GM12878 (cell line): ENCODE measurements around the gene PPP1R14B.

ENCODE experiments used
- CEBPB ChIP-seq, 2 experiments: fragments of 150-350 bp in 1 of 2; IDR thresholded peaks; 2 replicates each; pipeline ENCODE4 v1.6.1; 2012 to 2014; ENCODE audit warnings: low read depth in 2 of 2, low read length in 2 of 2, borderline replicate concordance in 1 of 2, inconsistent platforms in 1 of 2
- EP300 ChIP-seq, 2 experiments: fragments of 150-350 bp in 1 of 2; IDR thresholded peaks; 2 replicates each; pipeline ENCODE4 v1.6.1; 2011 to 2012; ENCODE audit warnings: low read depth in 2 of 2, low read length in 2 of 2, borderline replicate concordance in 1 of 2, improper control_type of control experiment in 1 of 2, inconsistent platforms in 1 of 2; ENCODE audit not compliant: control insufficient read depth in 1 of 2
- FOXM1 ChIP-seq: IDR thresholded peaks from 2 replicates; pipeline ENCODE4 v1.6.1; 2012; ENCODE audit warnings: low read depth, mild to moderate bottlenecking, inconsistent platforms, low read length, moderate library complexity
- HCFC1 ChIP-seq: fragments of 150-350 bp; IDR thresholded peaks from 2 replicates; pipeline ENCODE4 v1.6.1; 2014; ENCODE audit warnings: low read length
- POLR2A ChIP-seq: IDR thresholded peaks from 2 replicates; pipeline ENCODE4 v1.6.1; 2011; ENCODE audit warnings: low read depth, mild to moderate bottlenecking, low read length
- POLR2AphosphoS2 ChIP-seq: IDR thresholded peaks from 2 replicates; pipeline ENCODE4 v1.6.1; 2011; ENCODE audit warnings: low read depth, mild to moderate bottlenecking, low read length, improper control_type of control experiment, moderate library complexity
- RFX5 ChIP-seq: IDR thresholded peaks from 2 replicates; pipeline ENCODE4 v1.6.1; 2011; ENCODE audit warnings: low read depth, low read length, improper control_type of control experiment
- SMC3 ChIP-seq: IDR thresholded peaks from 2 replicates; pipeline ENCODE4 v1.6.1; 2011; ENCODE audit warnings: low read length, improper control_type of control experiment, borderline replicate concordance
- TF ChIP-seq, protein P1 (sequence below), 3 experiments: IDR thresholded peaks in 2 of 3; conservative IDR thresholded peaks in 1 of 3; 2 replicates each; pipeline ENCODE4 v1.5.1; 2011; ENCODE audit warnings: low read depth in 3 of 3, low read length in 3 of 3, mild to moderate bottlenecking in 3 of 3, control low read depth in 2 of 3, moderate library complexity in 2 of 3, inconsistent platforms in 1 of 3, mixed read lengths in 1 of 3; ENCODE audit not compliant: control insufficient read depth in 2 of 3, insufficient read depth in 1 of 3; ENCODE audit errors: extremely low read depth in 1 of 3
- TF ChIP-seq, protein P2 (sequence below): IDR thresholded peaks from 2 replicates; pipeline ENCODE4 v1.6.1; 2012; ENCODE audit warnings: low read length, inconsistent platforms
- TF ChIP-seq, protein P3 (sequence below): IDR thresholded peaks from 2 replicates; pipeline ENCODE4 v1.6.1; 2012; ENCODE audit warnings: low read depth, low read length, improper control_type of control experiment
- TF ChIP-seq, protein P4 (sequence below): IDR thresholded peaks from 2 replicates; pipeline ENCODE4 v1.6.1; 2011; ENCODE audit warnings: low read depth, low read length, improper control_type of control experiment, borderline replicate concordance
- TF ChIP-seq, protein P5 (sequence below): IDR thresholded peaks from 2 replicates; pipeline ENCODE4 v1.6.1; 2012; ENCODE audit warnings: mild to moderate bottlenecking, low read depth, low read length

DNA sequence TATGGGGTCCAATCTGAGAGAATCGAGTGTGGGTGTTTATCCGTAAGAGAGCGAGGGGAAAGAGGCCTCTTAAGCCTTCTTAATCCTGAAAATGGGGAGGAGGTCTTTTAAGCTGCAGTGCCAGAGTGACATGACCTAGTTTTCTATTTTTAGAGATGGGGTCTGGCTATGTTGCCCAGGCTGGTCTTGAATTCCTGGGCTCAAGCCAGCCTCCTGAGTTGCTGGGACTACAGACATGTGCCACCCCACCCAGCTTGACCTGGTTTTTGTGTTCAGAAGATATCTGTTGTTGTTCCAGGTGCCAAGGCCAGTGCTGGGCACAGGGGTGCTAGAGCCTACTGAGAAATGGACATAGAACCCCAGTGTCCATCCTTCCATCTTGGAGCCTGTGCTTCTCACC lies 36.3 kb upstream of the PPP1R14B start:
- no peak for TF ChIP-seq POLR2AphosphoS2
- TF ChIP-seq CEBPB (IDR thresholded peaks at IDR 0.05; ENCODE audit: borderline replicate concordance in 1 of 2, low read depth in 2 of 2, low read length in 2 of 2), result no peak
- TF ChIP-seq EP300 (IDR thresholded peaks at IDR 0.05; ENCODE audit: borderline replicate concordance in 1 of 2, control insufficient read depth in 1 of 2, low read depth in 2 of 2, low read length in 2 of 2), result no peak
- no peak for TF ChIP-seq SMC3
- TF ChIP-seq, protein P1, sequence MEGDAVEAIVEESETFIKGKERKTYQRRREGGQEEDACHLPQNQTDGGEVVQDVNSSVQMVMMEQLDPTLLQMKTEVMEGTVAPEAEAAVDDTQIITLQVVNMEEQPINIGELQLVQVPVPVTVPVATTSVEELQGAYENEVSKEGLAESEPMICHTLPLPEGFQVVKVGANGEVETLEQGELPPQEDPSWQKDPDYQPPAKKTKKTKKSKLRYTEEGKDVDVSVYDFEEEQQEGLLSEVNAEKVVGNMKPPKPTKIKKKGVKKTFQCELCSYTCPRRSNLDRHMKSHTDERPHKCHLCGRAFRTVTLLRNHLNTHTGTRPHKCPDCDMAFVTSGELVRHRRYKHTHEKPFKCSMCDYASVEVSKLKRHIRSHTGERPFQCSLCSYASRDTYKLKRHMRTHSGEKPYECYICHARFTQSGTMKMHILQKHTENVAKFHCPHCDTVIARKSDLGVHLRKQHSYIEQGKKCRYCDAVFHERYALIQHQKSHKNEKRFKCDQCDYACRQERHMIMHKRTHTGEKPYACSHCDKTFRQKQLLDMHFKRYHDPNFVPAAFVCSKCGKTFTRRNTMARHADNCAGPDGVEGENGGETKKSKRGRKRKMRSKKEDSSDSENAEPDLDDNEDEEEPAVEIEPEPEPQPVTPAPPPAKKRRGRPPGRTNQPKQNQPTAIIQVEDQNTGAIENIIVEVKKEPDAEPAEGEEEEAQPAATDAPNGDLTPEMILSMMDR (IDR thresholded peaks at IDR 0.05 in 2 of 3, conservative IDR thresholded peaks at IDR 0.05 in 1 of 3; ENCODE audit: control insufficient read depth in 2 of 3, extremely low read depth in 1 of 3, insufficient read depth in 1 of 3, low read depth in 3 of 3, low read length in 3 of 3), result no peak
- TF ChIP-seq, protein P2, sequence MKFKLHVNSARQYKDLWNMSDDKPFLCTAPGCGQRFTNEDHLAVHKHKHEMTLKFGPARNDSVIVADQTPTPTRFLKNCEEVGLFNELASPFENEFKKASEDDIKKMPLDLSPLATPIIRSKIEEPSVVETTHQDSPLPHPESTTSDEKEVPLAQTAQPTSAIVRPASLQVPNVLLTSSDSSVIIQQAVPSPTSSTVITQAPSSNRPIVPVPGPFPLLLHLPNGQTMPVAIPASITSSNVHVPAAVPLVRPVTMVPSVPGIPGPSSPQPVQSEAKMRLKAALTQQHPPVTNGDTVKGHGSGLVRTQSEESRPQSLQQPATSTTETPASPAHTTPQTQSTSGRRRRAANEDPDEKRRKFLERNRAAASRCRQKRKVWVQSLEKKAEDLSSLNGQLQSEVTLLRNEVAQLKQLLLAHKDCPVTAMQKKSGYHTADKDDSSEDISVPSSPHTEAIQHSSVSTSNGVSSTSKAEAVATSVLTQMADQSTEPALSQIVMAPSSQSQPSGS, result no peak
- TF ChIP-seq, protein P3, sequence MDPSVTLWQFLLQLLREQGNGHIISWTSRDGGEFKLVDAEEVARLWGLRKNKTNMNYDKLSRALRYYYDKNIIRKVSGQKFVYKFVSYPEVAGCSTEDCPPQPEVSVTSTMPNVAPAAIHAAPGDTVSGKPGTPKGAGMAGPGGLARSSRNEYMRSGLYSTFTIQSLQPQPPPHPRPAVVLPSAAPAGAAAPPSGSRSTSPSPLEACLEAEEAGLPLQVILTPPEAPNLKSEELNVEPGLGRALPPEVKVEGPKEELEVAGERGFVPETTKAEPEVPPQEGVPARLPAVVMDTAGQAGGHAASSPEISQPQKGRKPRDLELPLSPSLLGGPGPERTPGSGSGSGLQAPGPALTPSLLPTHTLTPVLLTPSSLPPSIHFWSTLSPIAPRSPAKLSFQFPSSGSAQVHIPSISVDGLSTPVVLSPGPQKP, result no peak
- TF ChIP-seq FOXM1, result no peak
- TF ChIP-seq, protein P4, sequence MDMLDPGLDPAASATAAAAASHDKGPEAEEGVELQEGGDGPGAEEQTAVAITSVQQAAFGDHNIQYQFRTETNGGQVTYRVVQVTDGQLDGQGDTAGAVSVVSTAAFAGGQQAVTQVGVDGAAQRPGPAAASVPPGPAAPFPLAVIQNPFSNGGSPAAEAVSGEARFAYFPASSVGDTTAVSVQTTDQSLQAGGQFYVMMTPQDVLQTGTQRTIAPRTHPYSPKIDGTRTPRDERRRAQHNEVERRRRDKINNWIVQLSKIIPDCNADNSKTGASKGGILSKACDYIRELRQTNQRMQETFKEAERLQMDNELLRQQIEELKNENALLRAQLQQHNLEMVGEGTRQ, result no peak
- TF ChIP-seq HCFC1, result no peak
- no peak for TF ChIP-seq RFX5
- no peak for TF ChIP-seq POLR2A
- TF ChIP-seq, protein P5, sequence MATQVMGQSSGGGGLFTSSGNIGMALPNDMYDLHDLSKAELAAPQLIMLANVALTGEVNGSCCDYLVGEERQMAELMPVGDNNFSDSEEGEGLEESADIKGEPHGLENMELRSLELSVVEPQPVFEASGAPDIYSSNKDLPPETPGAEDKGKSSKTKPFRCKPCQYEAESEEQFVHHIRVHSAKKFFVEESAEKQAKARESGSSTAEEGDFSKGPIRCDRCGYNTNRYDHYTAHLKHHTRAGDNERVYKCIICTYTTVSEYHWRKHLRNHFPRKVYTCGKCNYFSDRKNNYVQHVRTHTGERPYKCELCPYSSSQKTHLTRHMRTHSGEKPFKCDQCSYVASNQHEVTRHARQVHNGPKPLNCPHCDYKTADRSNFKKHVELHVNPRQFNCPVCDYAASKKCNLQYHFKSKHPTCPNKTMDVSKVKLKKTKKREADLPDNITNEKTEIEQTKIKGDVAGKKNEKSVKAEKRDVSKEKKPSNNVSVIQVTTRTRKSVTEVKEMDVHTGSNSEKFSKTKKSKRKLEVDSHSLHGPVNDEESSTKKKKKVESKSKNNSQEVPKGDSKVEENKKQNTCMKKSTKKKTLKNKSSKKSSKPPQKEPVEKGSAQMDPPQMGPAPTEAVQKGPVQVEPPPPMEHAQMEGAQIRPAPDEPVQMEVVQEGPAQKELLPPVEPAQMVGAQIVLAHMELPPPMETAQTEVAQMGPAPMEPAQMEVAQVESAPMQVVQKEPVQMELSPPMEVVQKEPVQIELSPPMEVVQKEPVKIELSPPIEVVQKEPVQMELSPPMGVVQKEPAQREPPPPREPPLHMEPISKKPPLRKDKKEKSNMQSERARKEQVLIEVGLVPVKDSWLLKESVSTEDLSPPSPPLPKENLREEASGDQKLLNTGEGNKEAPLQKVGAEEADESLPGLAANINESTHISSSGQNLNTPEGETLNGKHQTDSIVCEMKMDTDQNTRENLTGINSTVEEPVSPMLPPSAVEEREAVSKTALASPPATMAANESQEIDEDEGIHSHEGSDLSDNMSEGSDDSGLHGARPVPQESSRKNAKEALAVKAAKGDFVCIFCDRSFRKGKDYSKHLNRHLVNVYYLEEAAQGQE, result no peak
